GM12878 (cell line): ENCODE data around the gene RAB6B. TPM values are rescaled to one million over a fixed set of nuclear protein-coding genes. Genes with fewer than 3 reads are reported as not detected.

Experiments used
- ATAC-seq: fragments of 200-7000 bp; cut with Tn5 transposase; 3 replicates; pipeline ENCODE4 v1.9.1; 2020; ENCODE audit warnings: mild to moderate bottlenecking, moderate library complexity
- BruUV-seq: library from RNA; stranded (reverse); fragments of 400-500 nt; replicated peaks from 2 replicates; lab custom pipeline; 2021; lab: Mats Ljungman, UMichigan
- CTCF ChIA-PET: fragments of 300-600 bp; sonication (Branson Sonifier 250); formaldehyde crosslinking; extraction: SDS; loops from one replicate; lab custom pipeline; 2021; ENCODE audit warnings: inconsistent platforms; lab: Yijun Ruan, JAX
- POLR2A ChIA-PET: fragments of 350-600 bp; formaldehyde crosslinking; extraction: SDS; loops from one replicate; lab custom pipeline; 2021; ENCODE audit warnings: inconsistent platforms; lab: Charles Lee
- RAD21 ChIA-PET: fragments of 300-600 bp; sonication (Branson Sonifier 250); formaldehyde crosslinking; loops from one replicate; lab custom pipeline; 2023; ENCODE audit warnings: antibody characterized with exemption; ENCODE audit not compliant: unreplicated experiment; lab: Charles Lee
- SMC1A ChIA-PET: fragments of 300-600 bp; sonication (Branson Sonifier 250); formaldehyde crosslinking; loops from one replicate; lab custom pipeline; 2023; ENCODE audit not compliant: unreplicated experiment, uncharacterized antibody; lab: Charles Lee
- DNase-seq: peaks from one replicate; pipeline ENCODE4 v3.0.0-alpha.2; 2011; ENCODE audit warnings: low read depth, low spot score
- FAIRE-seq: peaks from 3 replicates; lab custom pipeline; 2011; peaks lifted over from hg19 to GRCh38; lab: Jason Lieb, UNC
- H2AFZ ChIP-seq: 2 replicates; pipeline ENCODE4 v1.6.0; 2011; ENCODE audit warnings: low read depth, low read length, control low read depth; ENCODE audit not compliant: control insufficient read depth
- H3K27ac ChIP-seq: 2 replicates; pipeline ENCODE4 v1.5.1; 2011; ENCODE audit warnings: control low read depth; ENCODE audit not compliant: control insufficient read depth, insufficient read depth
- H3K27me3 ChIP-seq, 2 experiments: replicated peaks in 1 of 2; 2 replicates each; pipeline versions ENCODE4 v1.6.0 to v1.6.1; 2011; ENCODE audit warnings: low read length in 1 of 2; ENCODE audit not compliant: control insufficient read depth in 2 of 2, insufficient read depth in 2 of 2
- H3K36me3 ChIP-seq, 2 experiments: 2 replicates each; pipeline ENCODE4 v1.5.1; 2011; ENCODE audit warnings: low read length in 1 of 2; ENCODE audit not compliant: control insufficient read depth in 2 of 2, insufficient read depth in 2 of 2
- H3K4me1 ChIP-seq: 2 replicates; pipeline ENCODE4 v1.6.1; 2011; ENCODE audit warnings: mild to moderate bottlenecking, low read length, moderate library complexity, mixed read lengths; ENCODE audit not compliant: control insufficient read depth, insufficient read depth
- H3K4me2 ChIP-seq: 2 replicates; pipeline ENCODE4 v1.6.0; 2011; ENCODE audit warnings: control low read depth; ENCODE audit not compliant: control insufficient read depth, insufficient read depth
- H3K4me3 ChIP-seq: fragments of 200-600 bp; sonication (generic); 2 replicates; pipeline ENCODE4 v1.5.1; 2016
- H3K79me2 ChIP-seq: 2 replicates; pipeline ENCODE4 v1.6.0; 2011; ENCODE audit warnings: low read length; ENCODE audit not compliant: control insufficient read depth, insufficient read depth
- H3K9ac ChIP-seq: 2 replicates; pipeline ENCODE4 v1.8.0; 2011; ENCODE audit warnings: low read length, control low read depth, mixed read lengths; ENCODE audit not compliant: control insufficient read depth, insufficient read depth
- H3K9me3 ChIP-seq: replicated peaks from 3 replicates; pipeline ENCODE4 v1.5.1; 2011; ENCODE audit warnings: mild to moderate bottlenecking, low read length; ENCODE audit not compliant: control insufficient read depth, insufficient read depth
- H4K20me1 ChIP-seq: 2 replicates; pipeline ENCODE4 v1.6.0; 2011; ENCODE audit not compliant: control insufficient read depth, insufficient read depth
- CTCF ChIP-seq, 3 experiments: IDR thresholded peaks in 2 of 3; conservative IDR thresholded peaks in 1 of 3; 2 replicates each; pipeline ENCODE4 v1.5.1; 2011; ENCODE audit warnings: low read depth in 3 of 3, low read length in 3 of 3, mild to moderate bottlenecking in 3 of 3, control low read depth in 2 of 3, moderate library complexity in 2 of 3, inconsistent platforms in 1 of 3, mixed read lengths in 1 of 3; ENCODE audit not compliant: control insufficient read depth in 2 of 3, insufficient read depth in 1 of 3; ENCODE audit errors: extremely low read depth in 1 of 3
- ELK1 ChIP-seq: IDR thresholded peaks from 2 replicates; pipeline ENCODE4 v1.6.1; 2012; ENCODE audit warnings: low read depth, low read length, improper control_type of control experiment
- JUNB ChIP-seq: IDR thresholded peaks from 2 replicates; pipeline ENCODE4 v1.6.1; 2016; ENCODE audit warnings: antibody characterized with exemption, mild to moderate bottlenecking
- MYC ChIP-seq: IDR thresholded peaks from 2 replicates; pipeline ENCODE4 v1.6.1; 2011; ENCODE audit warnings: mild to moderate bottlenecking, low read length, moderate library complexity, inconsistent platforms; ENCODE audit not compliant: insufficient read depth, insufficient replicate concordance, insufficient read length, severe bottlenecking
- NFIC ChIP-seq: IDR thresholded peaks from 2 replicates; pipeline ENCODE4 v1.6.1; 2012; ENCODE audit warnings: low read depth, mild to moderate bottlenecking, inconsistent platforms, low read length, moderate library complexity
- NFXL1 ChIP-seq: fragments of 450-650 bp; IDR thresholded peaks from 2 replicates; pipeline ENCODE4 v1.6.1; 2017; ENCODE audit warnings: antibody characterized with exemption, mild to moderate bottlenecking, borderline replicate concordance
- SRF ChIP-seq, 2 experiments: IDR thresholded peaks; 2 replicates each; pipeline ENCODE4 v1.6.1; 2011; ENCODE audit warnings: low read depth in 2 of 2, low read length in 2 of 2, mild to moderate bottlenecking in 1 of 2, moderate library complexity in 1 of 2
- ZSCAN29 ChIP-seq: fragments of 450-650 bp; IDR thresholded peaks from 2 replicates; pipeline ENCODE4 v1.6.1; 2017; ENCODE audit warnings: mild to moderate bottlenecking, moderate library complexity
- WGBS: methylation state at CpG from one replicate; pipeline ENCODE4 v1.1.6; 2016; ENCODE audit warnings: low lambda C conversion rate; ENCODE audit not compliant: insufficient replicate concordance, insufficient coverage; ENCODE audit errors: missing lambda C conversion rate; 5-methylcytosine and 5-hydroxymethylcytosine counted together
- in situ Hi-C: fragments of 300-500 bp; cut with MboI; formaldehyde crosslinking; loops from 9 replicates; pipeline ENCODE4 v1.14.3; 2018; ENCODE audit warnings: mixed read lengths
- intact Hi-C: fragments of 100-400 bp; cut with micrococcal nuclease; formaldehyde crosslinking; loops from one replicate; pipeline ENCODE4 v1.14.2; 2022; ENCODE audit not compliant: unreplicated experiment
- polyA plus RNA-seq, 11 experiments: library from polyadenylated mRNA; depleted of rRNA in 4 of 11; unstranded in 6 of 11; stranded (reverse) in 5 of 11; fragments of >200 nt; fragmentation: Nextera tagmentation in 4 of 11; fragmentation: Illumina TruSeq in 1 of 11; extraction: Ambion mirVana in 4 of 11; extraction: Trizol in 1 of 11; gene quantifications; 1 replicate in 1 of 11; 2 replicates in 10 of 11; pipeline versions ENCODE4 v1.2.1 to v1.2.3, GENCODE V29; 2011 to 2016; ENCODE audit warnings: inconsistent platforms in 2 of 11, missing spikeins in 2 of 11, low read depth in 1 of 11
- total RNA-seq, 4 experiments: library from RNA; depleted of rRNA in 3 of 4; stranded (reverse); fragments of >200 nt in 3 of 4; fragmentation: Illumina TruSeq in 1 of 4; extraction: Trizol in 1 of 4; gene quantifications; 2 replicates each; pipeline versions ENCODE4 v1.2.1 to v1.2.3, GENCODE V29; 2013 to 2021
- TF ChIP-seq, protein P1 (sequence below): fragments of 450-650 bp; formaldehyde crosslinking; IDR thresholded peaks from 2 replicates; pipeline ENCODE4 v1.5.0; 2022; ENCODE audit warnings: mild to moderate bottlenecking, missing genetic modification characterization

Gene RAB6B
- total and polyA plus RNA-seq, 10 of the 15 experiments (the other 5 are each of a cell fraction or from before 2014, with no cell fraction given) = 0.01 to 0.16 (median 0.04) TPM; not detected in 5

- H4K20me1 ChIP-seq = no peaks in the 10 kb centered on the region
- ATAC-seq = no peak
- ChIA-PET POLR2A (no interaction called here), CTCF (interaction anchor here (0.9 kb wide), 1 partner anchor 90 kb away, joined by 3 read pairs; no protein-coding TSS in a partner anchor)
- no peak overlapping the region for H3K4me3 ChIP-seq
- intact Hi-C loops = no loop called here
- no peaks in the 10 kb centered on the region for H3K79me2 ChIP-seq
- no peaks in the 10 kb centered on the region; the same call in 1 of the 2 replicates for H3K4me1 ChIP-seq
- no peak overlapping the region for H2AFZ ChIP-seq
- TF ChIP-seq MYC (no peak), CTCF (IDR thresholded peaks at IDR 0.05 in 2 of 3, conservative IDR thresholded peaks at IDR 0.05 in 1 of 3; ENCODE audit: control insufficient read depth in 2 of 3, extremely low read depth in 1 of 3, insufficient read depth in 1 of 3, low read depth in 3 of 3, low read length in 3 of 3) (no peak), ELK1 (no peak), NFIC (no peak), JUNB (no peak), SRF (IDR thresholded peaks at IDR 0.05; ENCODE audit: low read depth in 2 of 2, low read length in 2 of 2) (no peak), NFXL1 (no peak), ZSCAN29 (no peak)
- TF ChIP-seq, protein P1, sequence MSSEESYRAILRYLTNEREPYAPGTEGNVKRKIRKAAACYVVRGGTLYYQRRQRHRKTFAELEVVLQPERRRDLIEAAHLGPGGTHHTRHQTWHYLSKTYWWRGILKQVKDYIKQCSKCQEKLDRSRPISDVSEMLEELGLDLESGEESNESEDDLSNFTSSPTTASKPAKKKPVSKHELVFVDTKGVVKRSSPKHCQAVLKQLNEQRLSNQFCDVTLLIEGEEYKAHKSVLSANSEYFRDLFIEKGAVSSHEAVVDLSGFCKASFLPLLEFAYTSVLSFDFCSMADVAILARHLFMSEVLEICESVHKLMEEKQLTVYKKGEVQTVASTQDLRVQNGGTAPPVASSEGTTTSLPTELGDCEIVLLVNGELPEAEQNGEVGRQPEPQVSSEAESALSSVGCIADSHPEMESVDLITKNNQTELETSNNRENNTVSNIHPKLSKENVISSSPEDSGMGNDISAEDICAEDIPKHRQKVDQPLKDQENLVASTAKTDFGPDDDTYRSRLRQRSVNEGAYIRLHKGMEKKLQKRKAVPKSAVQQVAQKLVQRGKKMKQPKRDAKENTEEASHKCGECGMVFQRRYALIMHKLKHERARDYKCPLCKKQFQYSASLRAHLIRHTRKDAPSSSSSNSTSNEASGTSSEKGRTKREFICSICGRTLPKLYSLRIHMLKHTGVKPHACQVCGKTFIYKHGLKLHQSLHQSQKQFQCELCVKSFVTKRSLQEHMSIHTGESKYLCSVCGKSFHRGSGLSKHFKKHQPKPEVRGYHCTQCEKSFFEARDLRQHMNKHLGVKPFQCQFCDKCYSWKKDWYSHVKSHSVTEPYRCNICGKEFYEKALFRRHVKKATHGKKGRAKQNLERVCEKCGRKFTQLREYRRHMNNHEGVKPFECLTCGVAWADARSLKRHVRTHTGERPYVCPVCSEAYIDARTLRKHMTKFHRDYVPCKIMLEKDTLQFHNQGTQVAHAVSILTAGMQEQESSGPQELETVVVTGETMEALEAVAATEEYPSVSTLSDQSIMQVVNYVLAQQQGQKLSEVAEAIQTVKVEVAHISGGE (CRISPR knock-in tag) = no peak
- TF ChIP-seq, all 136 proteins: peak for 0
- in situ Hi-C loops = no loop called here
- H3K4me2 ChIP-seq = no peak overlapping the region
- peaks cover 0 to 1% of the 10 kb centered on the region in 2 experiments; a peak in 2 of 4 replicates for H3K27me3 ChIP-seq
- no peak overlapping the region for H3K27ac ChIP-seq
- ChIA-PET RAD21 (no interaction called here), SMC1A (interaction anchor here (0.6 to 1.2 kb wide), 2 partner anchors 31 to 67 kb away, joined by 3 read pairs; no protein-coding TSS in a partner anchor)
- WGBS = 68% methylated on average over 8 of the region's 8 CpGs
- no peaks in the 10 kb centered on the region for H3K36me3 ChIP-seq
- H3K9me3 ChIP-seq = no peaks in the 10 kb centered on the region; the same call in 2 of the 3 replicates
- H3K9ac ChIP-seq = no peak overlapping the region
- BruUV-seq = no TSS peak
- FAIRE-seq (no peak), DNase-seq (no peak)
These were observed 20.8 kb downstream of the RAB6B start for GRCh38 chr3:133874761-133875438.
